Mucosa of stomach (tissue), 1 donor: ENCODE results near the gene WHAMM.

Source experiments
- H3K27me3 ChIP-seq: one replicate; pipeline ENCODE4 v1.7.0; 2013; ENCODE audit warnings: mild to moderate bottlenecking, low read length; ENCODE audit not compliant: control insufficient read depth, insufficient read depth
- H3K36me3 ChIP-seq: one replicate; pipeline ENCODE4 v1.7.0; 2013; ENCODE audit warnings: low read length; ENCODE audit not compliant: control insufficient read depth, insufficient read depth
- H3K4me1 ChIP-seq: one replicate; pipeline ENCODE4 v1.7.0; 2013; ENCODE audit warnings: mild to moderate bottlenecking, low read length; ENCODE audit not compliant: control insufficient read depth, insufficient read depth
- H3K4me3 ChIP-seq: one replicate; pipeline ENCODE4 v1.7.0; 2013; ENCODE audit warnings: low read length
- H3K9ac ChIP-seq: one replicate; pipeline ENCODE4 v1.7.0; 2013; ENCODE audit warnings: mild to moderate bottlenecking, low read length, moderate library complexity
- H3K9me3 ChIP-seq: one replicate; pipeline ENCODE4 v1.7.0; 2013; ENCODE audit warnings: mild to moderate bottlenecking, low read length, moderate library complexity; ENCODE audit not compliant: control insufficient read depth
- donor health status: Pancreatic carcinoma.

WHAMM gene

DNA sequence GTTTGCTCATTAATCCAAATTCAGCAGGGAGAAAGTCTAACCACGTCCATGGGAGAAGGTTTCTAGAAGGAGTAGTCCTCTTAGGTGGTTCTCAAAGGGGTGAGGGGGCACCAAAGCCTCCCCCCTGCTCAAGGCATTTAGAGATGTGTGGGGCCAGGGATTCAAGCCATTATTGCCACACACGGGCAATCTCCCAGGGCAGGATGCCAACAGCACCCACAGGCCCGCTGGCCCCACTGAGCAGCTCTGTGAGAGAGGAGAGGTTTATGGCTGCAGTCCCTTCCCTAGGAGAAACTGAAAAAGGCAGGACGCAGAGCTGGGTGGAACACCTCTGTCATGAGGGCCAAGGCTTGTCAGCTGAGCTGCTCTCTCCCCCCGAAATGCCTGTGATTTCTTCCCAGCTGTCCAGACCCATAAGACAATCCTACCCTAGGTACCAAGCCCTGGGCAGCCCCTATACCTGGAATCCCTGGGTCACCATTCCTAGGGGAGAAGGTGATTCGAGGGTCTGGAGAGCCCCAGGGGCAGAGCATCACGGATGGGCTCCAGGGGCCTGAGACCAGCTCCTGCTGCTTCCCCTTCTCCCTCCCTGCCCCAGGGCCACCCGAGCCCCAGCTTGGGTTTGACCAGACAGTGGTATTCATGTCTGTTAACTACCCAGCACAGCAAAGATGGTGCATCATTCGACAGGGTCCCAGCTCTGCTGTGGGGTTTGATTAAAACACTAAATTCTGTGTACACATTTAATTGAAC is 39.0 kb downstream of the WHAMM start:
- H3K36me3 ChIP-seq = no peaks in the 10 kb centered on the region
- no peaks in the 10 kb centered on the region for H3K9me3 ChIP-seq
- H3K4me1 ChIP-seq = no peaks in the 10 kb centered on the region
- H3K9ac ChIP-seq = no peak overlapping the region
- no peak overlapping the region for H3K4me3 ChIP-seq
- no peaks in the 10 kb centered on the region for H3K27me3 ChIP-seq

DNA sequence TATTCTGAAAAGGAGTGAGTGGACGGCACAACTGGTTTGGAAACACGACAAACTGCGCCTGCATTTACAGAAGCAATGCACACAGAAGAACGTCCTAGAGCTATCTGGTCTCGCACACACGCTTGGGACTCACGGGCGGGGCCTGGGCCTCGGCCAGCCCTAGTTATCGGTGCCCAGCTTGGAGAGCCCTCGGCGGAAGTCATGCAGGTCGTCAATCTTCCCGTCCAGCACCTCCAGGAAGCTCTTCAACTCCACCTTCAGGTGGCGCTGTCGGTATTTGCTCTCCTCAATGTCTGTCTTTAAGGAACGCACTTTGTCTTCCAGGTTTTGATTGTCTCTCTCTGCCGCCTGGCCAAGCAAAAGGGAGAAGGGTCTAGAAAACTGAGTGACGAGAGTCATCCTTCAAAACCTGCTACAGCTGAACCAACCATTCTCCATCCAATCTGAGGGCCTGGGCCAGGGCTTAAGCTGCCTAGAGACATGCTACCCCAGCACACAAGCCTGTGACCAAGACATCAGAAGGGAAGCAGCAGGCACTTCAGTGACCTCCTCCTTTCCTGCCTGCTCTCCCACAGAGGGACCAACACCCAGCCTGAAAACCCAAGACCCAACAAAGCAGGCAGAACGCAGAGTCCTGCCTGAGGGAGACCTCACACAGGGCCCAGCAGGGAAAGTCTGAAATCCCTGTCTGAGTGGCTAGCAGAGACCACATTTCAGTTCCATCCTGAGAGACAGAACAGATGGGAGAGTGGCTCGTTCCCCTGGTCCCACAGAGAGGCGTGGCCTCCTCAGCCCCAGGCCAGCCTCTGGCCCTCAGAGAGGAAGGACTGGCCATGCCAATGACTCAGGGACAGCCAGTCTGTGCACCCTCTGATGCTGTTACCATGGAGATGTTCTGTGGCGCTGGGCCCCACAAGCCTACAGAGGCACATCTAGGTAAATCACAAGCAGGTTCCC is 40.4 kb downstream of the WHAMM start:
- no peaks in the 10 kb centered on the region for H3K4me1 ChIP-seq
- no peaks in the 10 kb centered on the region for H3K27me3 ChIP-seq
- no peaks in the 10 kb centered on the region for H3K36me3 ChIP-seq
- no peak overlapping the region for H3K9ac ChIP-seq
- H3K4me3 ChIP-seq = no peak overlapping the region
- no peaks in the 10 kb centered on the region for H3K9me3 ChIP-seq

DNA sequence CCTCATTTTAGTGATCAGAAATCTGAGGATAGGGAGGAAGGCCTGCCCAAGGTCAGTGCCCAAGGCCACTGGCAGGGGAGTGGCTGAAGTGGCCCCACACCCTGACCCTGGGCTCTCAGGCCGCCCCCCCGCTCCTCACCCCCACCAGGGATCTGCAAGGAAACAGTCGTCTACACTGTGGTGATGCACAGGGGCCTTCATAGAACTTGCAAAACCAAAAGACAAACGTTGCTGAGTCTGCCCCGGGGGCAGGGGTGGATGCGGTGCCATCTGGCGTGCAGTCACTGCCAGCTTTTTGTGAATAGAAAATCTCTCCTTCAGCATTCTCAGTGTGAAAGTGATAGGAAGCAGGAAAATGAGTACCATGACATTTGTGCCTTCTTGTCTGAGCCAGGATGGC is 41.3 kb downstream of the WHAMM start:
- H3K9ac ChIP-seq = no peak overlapping the region

DNA sequence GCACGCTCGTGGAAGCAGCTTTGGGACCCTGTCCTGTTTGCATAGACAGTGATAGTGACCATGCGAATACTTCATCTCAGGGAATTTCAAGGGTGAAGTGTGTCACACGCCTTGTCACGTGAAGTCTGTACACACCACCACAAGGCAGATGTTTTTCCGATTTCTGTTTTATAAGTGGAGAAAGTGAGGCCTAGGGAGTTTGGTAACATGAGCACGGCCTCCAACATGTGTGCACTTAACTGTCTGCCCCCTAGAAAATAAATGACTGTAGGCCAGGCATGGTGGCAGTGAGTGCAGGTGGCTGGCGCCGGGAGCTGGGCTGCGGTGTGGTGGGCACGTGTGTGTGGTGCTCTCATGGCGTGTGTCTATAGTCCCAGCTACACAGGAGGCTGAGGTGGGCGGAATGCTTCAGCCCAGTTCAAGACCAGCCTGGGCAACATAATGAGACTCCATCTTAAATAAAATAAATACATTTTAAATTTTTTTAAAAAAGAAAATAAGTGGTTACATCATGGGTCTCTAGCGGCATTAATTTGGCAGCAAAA is 42.0 kb downstream of the WHAMM start:
- no peaks in the 10 kb centered on the region for H3K27me3 ChIP-seq
- no peak overlapping the region for H3K9ac ChIP-seq
- H3K36me3 ChIP-seq = no peaks in the 10 kb centered on the region
- no peaks in the 10 kb centered on the region for H3K4me1 ChIP-seq
- H3K4me3 ChIP-seq = no peak overlapping the region
- no peaks in the 10 kb centered on the region for H3K9me3 ChIP-seq

More for the DNA sequence above, 41.3 kb downstream of the WHAMM start:
- Histone ChIP-seq H3K4me3 (no peak overlapping the region), H3K9me3 (no peaks in the 10 kb centered on the region), H3K4me1 (no peaks in the 10 kb centered on the region), H3K36me3 (no peaks in the 10 kb centered on the region), H3K27me3 (no peaks in the 10 kb centered on the region)

DNA sequence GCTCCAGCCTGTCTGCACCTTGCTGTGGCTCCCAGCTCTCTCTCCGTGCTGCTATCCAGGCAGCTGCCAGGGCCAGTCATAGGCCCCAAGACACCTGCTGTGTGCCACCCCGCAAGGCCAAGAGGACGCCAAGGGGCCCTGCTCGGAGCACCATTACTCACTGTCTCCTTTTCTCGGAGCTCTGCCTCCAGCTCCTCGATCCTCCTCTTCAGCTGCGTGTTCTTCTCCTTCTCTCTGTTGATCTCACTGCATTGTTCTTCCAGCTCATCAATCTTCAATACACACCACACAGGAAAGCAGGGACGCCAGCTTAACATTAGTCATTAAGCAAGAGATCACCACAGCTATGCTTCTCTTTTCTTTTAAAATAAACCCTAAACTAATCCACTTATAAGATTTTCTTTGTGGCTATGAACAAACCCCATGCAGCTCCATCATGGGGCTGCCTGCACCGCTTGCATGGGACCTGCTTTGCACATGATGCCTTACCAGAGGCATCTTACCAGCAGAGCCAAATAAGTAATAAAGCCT is 42.6 kb downstream of the WHAMM start:
- Histone ChIP-seq H3K36me3 (no peaks in the 10 kb centered on the region), H3K4me1 (no peaks in the 10 kb centered on the region), H3K27me3 (no peaks in the 10 kb centered on the region), H3K9ac (no peak overlapping the region), H3K9me3 (no peaks in the 10 kb centered on the region), H3K4me3 (no peak overlapping the region)

DNA sequence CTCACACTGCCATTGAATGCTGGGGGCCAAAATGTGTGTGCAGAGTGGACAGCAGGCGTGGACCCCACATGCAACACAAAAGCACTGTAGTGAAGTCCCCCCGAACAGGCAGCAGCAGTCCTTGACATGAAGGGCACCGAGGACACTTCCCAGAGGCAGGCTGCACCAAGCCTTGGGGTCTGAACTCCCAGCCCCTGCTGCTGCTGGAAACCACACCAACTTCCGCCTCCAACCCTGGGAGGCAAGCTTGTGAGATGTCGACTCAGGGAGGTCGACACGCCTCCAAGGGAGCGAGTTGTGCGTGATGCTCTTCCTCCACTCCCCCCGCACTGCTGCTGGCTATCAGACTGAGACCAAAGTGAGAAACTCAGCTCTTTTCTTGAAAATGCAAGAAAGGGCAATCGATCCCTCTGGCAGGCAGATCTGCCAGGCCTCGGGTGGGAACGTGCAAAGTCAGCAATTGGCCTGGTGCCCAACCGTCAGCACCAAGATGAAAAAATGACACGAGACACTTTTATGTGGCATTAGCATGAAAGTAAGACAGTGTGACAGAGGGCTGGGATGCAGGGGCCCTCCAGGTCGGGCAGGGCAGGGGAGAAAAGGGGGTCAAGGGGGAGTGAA is 43.6 kb downstream of the WHAMM start:
- Histone ChIP-seq H3K9me3 (no peaks in the 10 kb centered on the region), H3K4me1 (no peaks in the 10 kb centered on the region), H3K4me3 (no peak overlapping the region), H3K9ac (no peak overlapping the region), H3K27me3 (no peaks in the 10 kb centered on the region), H3K36me3 (no peaks in the 10 kb centered on the region)

DNA sequence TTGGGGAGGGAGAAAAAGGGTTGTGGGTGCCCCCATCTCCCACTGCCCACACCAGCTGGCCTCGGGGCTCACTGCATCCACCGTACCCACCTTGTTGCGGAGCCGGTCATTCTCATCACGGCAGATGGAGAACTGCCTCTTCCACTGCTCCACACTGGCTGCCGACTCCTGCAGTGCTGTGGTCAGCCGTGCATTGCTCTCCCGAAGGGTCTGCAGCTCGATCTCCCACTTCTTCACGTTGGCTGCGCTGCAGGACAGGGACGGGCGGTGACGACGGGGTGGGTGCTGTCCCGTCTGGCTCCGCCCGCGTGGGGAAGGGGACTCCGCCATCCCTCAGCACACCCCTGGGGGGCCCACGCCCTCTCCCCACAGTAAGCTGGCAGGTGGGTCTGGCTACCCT is 45.1 kb downstream of the WHAMM start:
- H3K9me3 ChIP-seq = no peaks in the 10 kb centered on the region
- H3K4me3 ChIP-seq = no peak overlapping the region
- no peaks in the 10 kb centered on the region for H3K27me3 ChIP-seq
- H3K36me3 ChIP-seq = no peaks in the 10 kb centered on the region
- H3K9ac ChIP-seq = no peak overlapping the region
- no peaks in the 10 kb centered on the region for H3K4me1 ChIP-seq

DNA sequence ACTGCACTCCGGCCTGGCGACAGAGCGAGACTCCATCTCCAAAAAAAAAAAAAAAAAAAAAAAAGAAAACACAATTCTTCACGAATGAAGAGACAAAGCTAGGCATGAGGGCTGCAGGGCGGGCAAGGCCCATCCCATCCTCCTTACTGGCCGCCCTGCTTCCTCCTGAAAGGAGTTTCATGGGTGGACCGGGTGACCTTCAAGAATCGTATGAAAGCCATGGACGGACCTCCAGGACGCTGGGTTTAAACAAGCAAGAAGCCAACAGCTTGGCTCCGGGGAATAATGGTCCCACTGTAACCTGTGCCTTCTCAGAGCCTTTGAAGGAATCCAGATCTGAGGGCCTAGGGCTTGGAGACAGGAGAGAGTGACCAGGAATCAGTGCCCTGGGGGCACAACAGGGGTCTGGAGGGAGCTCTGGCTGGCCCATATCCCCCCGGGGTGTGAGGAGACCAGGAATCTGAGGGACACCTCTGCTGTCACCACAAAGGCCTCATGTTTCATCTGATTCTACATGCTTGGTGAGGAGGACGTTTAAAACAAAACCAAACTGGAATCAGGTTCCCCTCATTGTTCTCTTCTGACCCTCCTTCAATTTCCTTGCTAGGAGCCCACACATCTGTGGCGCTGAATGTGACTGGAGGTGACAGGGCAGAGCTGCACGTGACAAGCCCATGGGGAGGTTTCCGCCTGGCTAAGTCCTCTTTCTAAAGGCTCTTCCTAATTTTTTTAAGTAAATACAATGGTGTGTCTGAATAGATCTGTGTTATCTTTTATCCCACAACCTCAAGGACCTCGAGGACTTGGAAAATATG is 46.1 kb downstream of the WHAMM start:
- Histone ChIP-seq H3K36me3 (no peaks in the 10 kb centered on the region), H3K9me3 (no peaks in the 10 kb centered on the region), H3K4me1 (no peaks in the 10 kb centered on the region), H3K27me3 (no peaks in the 10 kb centered on the region), H3K4me3 (no peak overlapping the region), H3K9ac (no peak overlapping the region)

DNA sequence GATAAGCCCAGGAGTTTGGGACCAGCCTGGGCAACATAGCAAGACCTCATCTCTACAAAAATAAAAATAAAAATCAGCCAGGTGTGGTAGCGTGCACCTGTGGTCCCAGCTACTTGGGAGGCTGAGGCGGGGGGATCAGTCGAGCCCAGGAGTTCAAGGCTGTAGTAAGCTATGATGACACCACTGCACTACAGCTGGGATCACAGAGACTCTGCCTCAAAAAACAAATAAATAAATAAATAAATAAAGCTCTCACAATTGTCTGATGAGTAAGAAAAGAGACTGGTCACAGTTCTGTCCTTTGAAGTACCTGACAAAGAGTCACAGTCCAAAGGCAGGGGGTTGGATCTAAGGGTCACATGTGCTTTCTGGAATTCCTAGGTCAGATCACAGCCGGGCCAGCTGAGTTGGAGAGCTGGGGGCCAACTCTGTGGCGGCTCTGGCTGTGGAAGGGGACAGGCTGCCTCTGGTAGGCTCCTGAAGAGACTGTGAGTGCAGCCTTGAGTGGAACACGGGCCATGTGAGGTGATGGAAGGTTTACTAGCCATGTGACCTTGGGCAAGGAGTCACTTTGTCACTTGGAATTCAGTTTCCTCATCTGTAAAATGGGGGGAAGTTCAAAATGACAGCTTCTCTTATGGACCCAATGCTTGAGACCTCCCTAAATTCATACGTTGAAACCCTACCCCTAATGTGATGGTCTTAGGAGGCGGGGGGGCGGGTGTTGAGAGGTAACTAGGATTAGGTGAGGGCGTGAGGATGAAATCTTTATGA is 47.2 kb downstream of the WHAMM start:
- Histone ChIP-seq H3K36me3 (no peaks in the 10 kb centered on the region), H3K4me3 (no peak overlapping the region), H3K4me1 (no peaks in the 10 kb centered on the region), H3K9ac (no peak overlapping the region), H3K9me3 (no peaks in the 10 kb centered on the region), H3K27me3 (no peaks in the 10 kb centered on the region)

DNA sequence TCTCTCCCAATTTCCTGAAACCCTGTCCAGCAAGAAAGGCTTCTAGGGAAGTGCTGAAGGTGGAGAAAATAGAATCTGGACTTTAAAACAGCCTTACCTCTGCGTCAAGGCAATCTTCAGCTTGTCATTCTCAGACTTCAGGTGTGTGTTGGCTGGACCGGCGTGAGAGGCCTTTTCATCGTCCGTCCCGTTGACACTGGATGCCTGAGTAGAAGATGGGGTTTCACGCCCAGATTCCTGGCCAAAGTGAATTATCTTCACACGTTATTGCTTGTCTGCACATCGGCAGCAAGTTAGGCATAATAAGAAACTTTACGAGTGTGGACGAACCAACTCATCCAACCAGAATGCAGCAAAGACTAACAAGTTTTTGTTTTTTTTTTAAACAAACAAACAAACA is 49.5 kb downstream of the WHAMM start:
- Histone ChIP-seq H3K4me1 (no peaks in the 10 kb centered on the region), H3K27me3 (no peaks in the 10 kb centered on the region), H3K9ac (no peak overlapping the region), H3K36me3 (no peaks in the 10 kb centered on the region), H3K9me3 (no peaks in the 10 kb centered on the region), H3K4me3 (no peak overlapping the region)

DNA sequence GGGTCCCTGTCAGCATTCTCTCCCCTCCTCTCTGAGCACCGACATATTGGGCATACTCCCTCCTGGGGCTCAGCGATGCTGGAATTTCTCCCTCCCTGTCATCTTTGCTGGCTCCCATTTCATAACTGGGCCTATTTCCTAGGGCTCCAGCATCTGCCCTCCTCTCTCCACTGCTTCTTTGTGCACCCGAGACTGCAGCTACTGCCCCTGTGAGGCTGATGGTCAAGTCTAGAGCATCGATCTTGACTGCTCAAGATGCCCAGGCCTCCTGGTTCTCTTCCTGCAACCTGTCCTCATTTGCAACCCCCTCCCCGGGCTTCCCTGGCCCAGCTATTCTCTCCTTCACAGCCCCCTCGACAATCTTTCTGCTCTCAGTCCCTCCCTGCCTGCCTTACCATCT is 53.5 kb downstream of the WHAMM start:
- Histone ChIP-seq H3K9me3 (no peaks in the 10 kb centered on the region), H3K4me1 (no peaks in the 10 kb centered on the region), H3K36me3 (no peaks in the 10 kb centered on the region), H3K4me3 (no peak overlapping the region), H3K9ac (no peak overlapping the region), H3K27me3 (no peaks in the 10 kb centered on the region)
